Muscle layer of duodenum (tissue), 2 donors: Measurements from ENCODE around the gene SHC2.
"Not testable (repeated sequence)": the region's sequence is repeated elsewhere in the genome, so short reads cannot be mapped to it uniquely, and the experiment has no call there.

Source experiments
- H3K27ac ChIP-seq: one replicate; pipeline ENCODE4 v1.7.0; 2013; ENCODE audit warnings: mild to moderate bottlenecking, low read length
- H3K27me3 ChIP-seq: one replicate; pipeline ENCODE4 v1.7.0; 2013; ENCODE audit warnings: low read depth, mild to moderate bottlenecking, control low read depth, low read length
- H3K36me3 ChIP-seq, 2 donors: one replicate each; pipeline ENCODE4 v1.7.0; 2013; ENCODE audit warnings: low read length in 2 of 2, control low read depth in 1 of 2, mild to moderate bottlenecking in 1 of 2; ENCODE audit not compliant: insufficient read depth in 2 of 2, control insufficient read depth in 1 of 2
- H3K4me1 ChIP-seq, 2 donors: one replicate each; pipeline ENCODE4 v1.7.0; 2013; ENCODE audit warnings: low read length in 2 of 2, mild to moderate bottlenecking in 2 of 2, control low read depth in 1 of 2, moderate library complexity in 1 of 2; ENCODE audit not compliant: insufficient read depth in 2 of 2, control insufficient read depth in 1 of 2
- H3K4me3 ChIP-seq, 2 donors: one replicate each; pipeline ENCODE4 v1.7.0; 2013; ENCODE audit warnings: low read length in 2 of 2, low read depth in 1 of 2, mild to moderate bottlenecking in 1 of 2
- H3K9me3 ChIP-seq, 2 donors: one replicate each; pipeline ENCODE4 v1.7.0; 2013; ENCODE audit warnings: low read length in 2 of 2, control low read depth in 1 of 2, mild to moderate bottlenecking in 1 of 2; ENCODE audit not compliant: control insufficient read depth in 1 of 2
- donor health status: healthy.

Gene SHC2

DNA sequence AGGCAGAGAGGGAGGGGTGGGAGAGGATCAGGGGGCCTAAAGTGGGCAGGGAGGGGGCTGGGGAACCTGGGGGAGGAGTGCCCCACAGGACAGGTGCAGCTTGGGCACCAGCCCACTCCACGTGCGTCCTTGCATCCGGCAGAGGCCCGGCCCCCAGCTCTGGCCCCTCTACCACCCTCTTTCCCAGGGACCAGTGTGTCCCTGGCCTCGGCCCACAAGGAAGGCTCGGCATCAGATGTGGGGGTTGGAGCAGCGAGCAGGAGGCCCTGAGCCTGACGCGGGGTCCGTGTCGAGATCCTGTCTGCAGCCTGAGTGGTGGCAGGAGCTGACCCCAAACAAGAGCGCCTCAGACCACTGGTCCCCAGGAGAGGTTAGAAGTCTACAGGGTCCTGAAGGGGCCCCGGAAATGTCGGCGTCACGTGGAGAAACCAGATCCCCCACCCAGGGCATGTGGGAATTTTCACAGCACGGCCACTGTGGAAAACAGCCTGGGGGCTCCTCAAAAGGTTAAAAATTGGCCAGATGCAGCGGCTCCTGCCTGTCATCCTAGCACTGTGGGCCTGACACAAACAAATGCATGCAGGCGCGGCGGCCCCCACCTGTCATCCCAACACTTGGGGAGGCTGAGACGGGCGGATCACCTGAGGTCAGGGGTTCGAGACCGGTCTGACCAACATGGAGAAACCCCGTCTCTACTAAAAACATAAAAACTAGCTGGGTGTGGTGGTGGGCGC is 21.5 kb downstream of the SHC2 start:
- Histone ChIP-seq H3K36me3 (peaks cover 0 to 14% of the 10 kb centered on the region in 2 donors), H3K9me3 (no peaks in the 10 kb centered on the region)

DNA sequence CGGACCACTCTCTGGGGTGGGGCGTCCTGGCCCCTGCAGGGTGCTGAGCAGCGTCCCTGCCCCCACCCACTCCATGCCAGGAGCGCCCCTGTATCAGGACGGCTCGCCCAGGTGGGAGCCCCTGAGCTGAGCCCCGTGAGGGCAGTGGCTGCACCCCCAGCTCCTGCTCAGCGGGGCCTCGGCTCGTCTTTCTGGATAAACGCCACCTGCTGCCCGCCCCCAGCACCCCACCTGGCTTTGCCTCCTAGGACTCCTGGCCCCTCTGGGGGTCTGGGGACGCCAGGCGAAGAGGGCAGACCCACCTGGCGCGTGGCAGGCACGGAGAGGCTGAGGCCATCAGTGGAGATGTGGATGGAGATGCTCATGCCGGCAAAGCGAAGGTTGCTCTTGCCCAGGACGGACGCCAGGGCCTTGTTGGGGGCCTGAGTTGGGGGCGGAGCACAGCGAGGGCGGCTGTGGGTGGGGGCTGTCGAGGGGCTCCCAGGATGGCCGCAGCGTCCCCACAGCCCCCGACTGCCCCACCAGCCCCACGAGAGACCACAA is 22.3 kb downstream of the SHC2 start:
- no peak overlapping the region for H3K27ac ChIP-seq
- H3K36me3 ChIP-seq, result peaks cover 0 to 19% of the 10 kb centered on the region in 2 donors
- no peaks in the 10 kb centered on the region for H3K9me3 ChIP-seq
- no peak overlapping the region for H3K4me3 ChIP-seq
- no peaks in the 10 kb centered on the region for H3K4me1 ChIP-seq
- no peaks in the 10 kb centered on the region for H3K27me3 ChIP-seq

More for the DNA sequence above, 21.5 kb downstream of the SHC2 start:
- no peaks in the 10 kb centered on the region for H3K27me3 ChIP-seq
- H3K4me3 ChIP-seq, result no peak overlapping the region
- no peak overlapping the region for H3K27ac ChIP-seq
- H3K4me1 ChIP-seq, result no peaks in the 10 kb centered on the region

DNA sequence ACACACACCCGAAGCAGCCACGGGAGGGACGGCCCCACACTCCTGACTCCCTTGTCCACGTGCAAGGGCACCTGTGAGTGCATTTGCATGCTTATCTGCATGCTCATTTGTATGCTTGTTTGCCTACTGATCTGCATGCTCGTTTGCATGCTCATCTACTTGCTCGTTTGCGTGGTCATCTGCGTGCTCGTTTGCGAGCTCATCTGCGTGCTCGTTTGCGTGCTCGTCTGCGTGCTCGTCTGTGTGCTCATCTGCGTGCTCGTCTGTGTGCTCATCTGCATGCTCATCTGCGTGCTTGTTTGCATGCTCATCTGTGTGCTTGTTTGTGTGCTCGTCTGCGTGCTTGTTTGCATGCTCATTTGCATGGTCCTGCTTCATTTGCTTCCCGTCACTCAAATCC is 23.8 kb downstream of the SHC2 start:
- H3K4me1 ChIP-seq, result no peaks in the 10 kb centered on the region

DNA sequence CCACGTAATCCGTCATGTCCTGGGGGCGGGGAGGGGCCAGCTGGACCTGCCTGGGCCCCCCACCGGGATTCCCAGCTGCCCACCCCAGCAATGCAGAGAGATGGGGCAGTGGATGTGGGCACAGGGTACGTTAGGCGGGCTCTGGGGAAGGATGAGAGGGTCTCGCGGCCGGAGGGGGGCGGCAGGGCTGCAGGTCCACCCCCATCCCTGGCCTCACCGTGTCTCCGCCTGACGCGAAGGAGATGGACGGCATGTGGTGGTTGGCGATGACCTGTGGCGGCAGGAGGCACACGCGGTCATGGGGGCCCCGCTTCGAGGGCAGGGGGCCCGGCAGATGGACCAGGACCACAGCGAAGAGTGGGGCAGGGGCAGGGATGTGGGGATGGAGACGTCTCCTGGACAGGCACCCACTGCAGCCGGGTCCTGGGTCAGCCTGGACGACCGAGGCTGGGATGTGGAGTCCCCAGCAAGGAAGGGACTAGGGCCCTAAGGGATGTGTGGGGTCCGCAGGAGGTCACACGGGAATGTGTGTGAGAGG is 24.4 kb downstream of the SHC2 start:
- Histone ChIP-seq H3K4me3 (no peak overlapping the region), H3K27me3 (no peaks in the 10 kb centered on the region), H3K36me3 (peaks cover 0 to 19% of the 10 kb centered on the region in 2 donors), H3K27ac (no peak overlapping the region), H3K4me1 (no peaks in the 10 kb centered on the region), H3K9me3 (no peaks in the 10 kb centered on the region)

More for the DNA sequence above, 23.8 kb downstream of the SHC2 start:
- no peak overlapping the region for H3K27ac ChIP-seq
- peaks cover 0 to 19% of the 10 kb centered on the region in 2 donors for H3K36me3 ChIP-seq
- no peaks in the 10 kb centered on the region for H3K9me3 ChIP-seq
- H3K4me3 ChIP-seq, result no peak overlapping the region
- H3K27me3 ChIP-seq, result no peaks in the 10 kb centered on the region

DNA sequence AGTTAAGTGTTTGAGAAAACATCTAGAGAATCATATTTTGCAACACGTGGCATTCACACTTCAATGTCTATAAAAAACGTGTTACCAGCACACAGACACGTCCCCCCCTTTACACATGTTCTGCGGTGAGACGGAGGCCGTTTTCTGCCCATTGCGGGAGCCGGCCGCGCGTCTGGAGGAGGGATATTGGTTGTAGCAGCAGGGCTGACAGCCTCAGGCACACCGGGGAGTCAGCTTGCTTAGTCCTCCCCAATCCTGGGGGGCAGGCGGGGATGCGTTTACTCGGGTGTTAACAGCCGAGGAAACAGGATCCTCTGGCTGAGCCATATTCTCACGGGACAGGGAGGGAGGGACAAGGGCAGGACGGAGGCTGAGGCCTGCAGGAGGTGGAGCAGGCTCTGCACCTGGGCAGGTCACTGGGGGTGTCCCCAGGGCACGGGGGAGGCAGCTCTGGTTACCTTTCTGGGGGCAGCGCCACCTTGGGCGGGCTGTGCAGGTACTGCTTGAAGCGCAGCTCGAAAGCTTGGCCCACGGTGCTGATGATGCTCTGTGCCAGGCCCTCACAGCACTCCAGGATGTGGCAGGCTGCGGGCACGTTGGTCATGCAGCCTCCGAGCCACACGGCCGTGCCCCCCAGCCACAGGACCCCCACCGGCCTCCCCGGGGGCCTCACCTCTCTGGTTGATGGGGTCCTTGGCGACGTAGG is 25.0 kb downstream of the SHC2 start:
- peaks cover 0 to 19% of the 10 kb centered on the region in 2 donors for H3K36me3 ChIP-seq

GRCh38 chr19:435056-435706 is 25.7 kb downstream of the SHC2 start:
- H3K27ac ChIP-seq, result no peak overlapping the region
- no peaks in the 10 kb centered on the region for H3K27me3 ChIP-seq
- H3K36me3 ChIP-seq, result peaks cover 0 to 22% of the 10 kb centered on the region in 2 donors
- H3K4me3 ChIP-seq, result no peak overlapping the region
- no peaks in the 10 kb centered on the region for H3K4me1 ChIP-seq
- H3K9me3 ChIP-seq, result no peaks in the 10 kb centered on the region

More for the DNA sequence above, 25.0 kb downstream of the SHC2 start:
- Histone ChIP-seq H3K4me1 (no peaks in the 10 kb centered on the region), H3K27ac (no peak overlapping the region), H3K4me3 (no peak overlapping the region), H3K9me3 (no peaks in the 10 kb centered on the region), H3K27me3 (no peaks in the 10 kb centered on the region)

- Histone ChIP-seq H3K4me3 (no peak overlapping the region), H3K4me1 (no peaks in the 10 kb centered on the region), H3K9me3 (no peaks in the 10 kb centered on the region), H3K36me3 (peaks cover 0 to 24% of the 10 kb centered on the region in 2 donors), H3K27ac (no peak overlapping the region), H3K27me3 (no peaks in the 10 kb centered on the region)
Observed at GRCh38 chr19:434152-434960, 26.5 kb downstream of the SHC2 start.

- Histone ChIP-seq H3K4me1 (no peaks in the 10 kb centered on the region), H3K27me3 (no peaks in the 10 kb centered on the region), H3K27ac (no peak overlapping the region), H3K4me3 (no peak overlapping the region), H3K36me3 (peaks cover 0 to 20% of the 10 kb centered on the region in 2 donors), H3K9me3 (no peaks in the 10 kb centered on the region)
Observed at GRCh38 chr19:430701-431100, 30.1 kb downstream of the SHC2 start.

- Histone ChIP-seq H3K4me1 (no peaks in the 10 kb centered on the region), H3K36me3 (peaks cover 0 to 21% of the 10 kb centered on the region in 2 donors), H3K27ac (no peak overlapping the region), H3K4me3 (no peak overlapping the region), H3K9me3 (no peaks in the 10 kb centered on the region), H3K27me3 (no peaks in the 10 kb centered on the region)
Observed at GRCh38 chr19:428149-428548, 32.7 kb downstream of the SHC2 start.

DNA sequence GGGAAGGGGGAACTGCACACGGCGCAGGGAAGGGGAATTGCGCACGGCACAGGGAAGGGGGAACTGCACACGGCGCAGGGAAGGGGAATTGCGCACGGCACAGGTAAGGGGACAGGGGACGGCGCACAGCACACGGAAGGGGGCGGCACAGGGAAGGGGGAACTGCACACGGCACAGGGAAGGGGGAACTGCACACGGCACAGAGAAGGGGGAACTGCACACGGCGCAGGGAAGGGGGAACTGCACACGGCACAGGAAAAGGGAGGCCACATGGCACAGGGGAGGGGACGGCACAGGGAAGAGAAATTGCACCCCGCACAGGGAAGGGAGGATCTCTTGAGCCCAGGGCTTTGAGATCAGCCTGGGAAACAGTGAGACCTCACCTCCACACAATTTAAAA is 33.2 kb downstream of the SHC2 start:
- H3K4me3 ChIP-seq, H3K27ac ChIP-seq, H3K4me1 ChIP-seq, H3K9me3 ChIP-seq, H3K27me3 ChIP-seq: not testable (repeated sequence)
- H3K36me3 ChIP-seq, result peaks cover 0 to 21% of the 10 kb centered on the region in 2 donors
